NCI-H748 (cell line): ENCODE results near the gene PHACTR3.

ENCODE experiments used
- DNase-seq: peaks from one replicate; lab custom pipeline; 2025; ENCODE audit not compliant: unreplicated experiment; lab: John Stamatoyannopoulos, UW

Gene PHACTR3

GRCh38 chr20:59747671-59748515, 143.6 kb downstream of the PHACTR3 start:
- DNase-seq: no peak

GRCh38 chr20:59748619-59749191, 144.4 kb downstream of the PHACTR3 start:
- DNase-seq: no peak

- DNase-seq: no peak
Measured at GRCh38 chr20:59749301-59749700, 145.0 kb downstream of the PHACTR3 start.

GRCh38 chr20:59750209-59750840, 146.0 kb downstream of the PHACTR3 start:
- DNase-seq: no peak

GRCh38 chr20:59751075-59751711, 146.9 kb downstream of the PHACTR3 start:
- DNase-seq: peak; percentile 51

GRCh38 chr20:59752101-59752586, 147.8 kb downstream of the PHACTR3 start:
- DNase-seq: no peak

GRCh38 chr20:59752704-59753460, 148.5 kb downstream of the PHACTR3 start:
- no peak for DNase-seq

- DNase-seq: no peak
Measured at GRCh38 chr20:59753836-59754235, 149.5 kb downstream of the PHACTR3 start.

GRCh38 chr20:59754551-59754950, 150.2 kb downstream of the PHACTR3 start:
- DNase-seq: no peak

- DNase-seq: no peak
Measured at GRCh38 chr20:59756241-59756640, 151.9 kb downstream of the PHACTR3 start.

GRCh38 chr20:59764037-59764436, 159.7 kb downstream of the PHACTR3 start:
- no peak for DNase-seq

GRCh38 chr20:59765599-59766177, 161.3 kb downstream of the PHACTR3 start:
- no peak for DNase-seq

GRCh38 chr20:59767656-59768055, 163.3 kb downstream of the PHACTR3 start:
- no peak for DNase-seq

- DNase-seq: no peak
Measured at GRCh38 chr20:59770270-59770669, 165.9 kb downstream of the PHACTR3 start.

GRCh38 chr20:59770851-59771250, 166.5 kb downstream of the PHACTR3 start:
- DNase-seq: no peak

GRCh38 chr20:59771506-59772372, 167.4 kb downstream of the PHACTR3 start:
- no peak for DNase-seq

- DNase-seq: no peak
Measured at GRCh38 chr20:59772373-59772705, 168.0 kb downstream of the PHACTR3 start.

- DNase-seq: no peak
Measured at GRCh38 chr20:59772931-59773913, 168.9 kb downstream of the PHACTR3 start.
